GM15510 (cell line): ENCODE data around the gene GNAO1.

Source experiments
- POLR2A ChIP-seq: IDR thresholded peaks from 3 replicates; pipeline ENCODE4 v1.6.1; 2011; ENCODE audit warnings: borderline replicate concordance; ENCODE audit not compliant: insufficient read length; ENCODE audit errors: extremely low read depth

The GNAO1 gene

DNA sequence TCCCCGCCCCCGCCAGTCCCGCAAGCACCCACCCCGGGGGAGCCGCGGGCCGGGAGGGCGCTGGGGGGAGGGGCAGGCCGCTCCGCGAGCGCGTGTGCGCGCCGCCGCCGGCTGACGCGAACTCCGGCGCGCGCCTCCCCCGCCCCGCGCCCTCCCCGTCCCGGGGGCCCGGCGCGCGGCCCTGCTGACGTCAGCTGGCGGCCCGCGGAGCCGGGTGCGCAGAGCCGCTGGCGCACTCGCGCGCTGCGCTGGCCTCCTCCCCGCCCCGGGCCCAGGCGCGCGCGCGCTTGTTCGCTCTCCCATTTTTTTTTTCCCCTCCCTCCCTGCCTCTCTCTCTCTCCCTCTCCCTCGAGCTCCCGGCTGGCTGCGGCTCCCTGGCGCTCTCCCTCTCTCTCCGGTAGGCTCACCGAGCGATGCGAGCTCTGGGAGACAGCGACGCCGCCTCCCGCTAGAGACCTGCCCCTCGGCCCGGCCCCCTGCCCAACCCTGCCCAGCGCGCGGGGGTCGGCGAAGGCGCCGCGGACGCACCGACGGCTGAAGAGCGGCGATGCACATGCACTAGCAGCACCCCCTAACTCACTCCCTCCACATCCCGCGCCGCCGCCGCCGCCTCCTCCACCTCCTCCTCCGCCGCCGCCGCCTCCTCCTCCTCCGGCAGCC, at the start of gene GNAO1:
Gene GNAO1 (plus strand): TSS at position 334 of the 660 bp plus-strand sequence. CDS start 747 bp downstream, outside the sequence.
- TF ChIP-seq POLR2A, result no peak

- TF ChIP-seq POLR2A, result no peak
Measured at GRCh38 chr16:56143666-56144065, 47.6 kb upstream of the GNAO1 start.

DNA sequence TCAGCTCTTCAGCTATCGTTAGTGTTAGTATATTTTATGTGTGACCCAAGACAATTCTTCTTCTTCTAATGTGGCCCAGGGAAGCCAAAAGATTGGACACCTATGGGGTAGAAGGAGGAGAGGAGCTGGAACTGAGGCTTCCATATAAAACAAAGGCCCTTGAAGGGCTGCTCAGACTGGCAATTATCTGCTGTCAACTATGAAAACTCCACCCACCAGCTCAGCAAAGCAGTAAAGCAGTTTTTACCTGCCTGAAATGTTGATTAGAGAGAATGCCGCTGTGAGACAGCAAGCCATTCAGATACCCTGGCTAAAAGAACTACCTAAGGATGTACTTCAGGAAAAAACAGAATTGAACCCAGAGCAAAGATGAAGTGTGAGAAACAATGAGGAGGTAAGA, 45.9 kb upstream of the GNAO1 start:
- TF ChIP-seq POLR2A, result no peak

DNA sequence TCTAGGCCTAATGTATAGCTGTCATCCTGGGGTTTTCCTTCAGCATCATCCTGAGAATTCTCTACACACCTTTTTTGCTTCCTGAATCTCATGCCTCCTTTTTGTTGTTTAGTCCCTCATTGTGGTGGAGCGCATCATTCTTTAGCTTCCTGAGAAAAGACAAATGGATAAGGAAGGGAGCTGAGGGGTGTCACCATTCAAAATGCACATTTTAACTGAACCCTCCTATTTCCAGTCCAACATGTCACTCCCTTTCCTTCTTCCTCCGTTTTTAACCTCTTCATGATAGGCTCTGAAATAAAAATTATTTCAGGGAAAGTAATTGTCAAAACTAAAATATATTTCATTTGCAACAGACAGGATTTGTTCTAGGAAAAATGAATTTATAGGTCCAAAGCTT, 39.7 kb upstream of the GNAO1 start:
- TF ChIP-seq POLR2A, result no peak

DNA sequence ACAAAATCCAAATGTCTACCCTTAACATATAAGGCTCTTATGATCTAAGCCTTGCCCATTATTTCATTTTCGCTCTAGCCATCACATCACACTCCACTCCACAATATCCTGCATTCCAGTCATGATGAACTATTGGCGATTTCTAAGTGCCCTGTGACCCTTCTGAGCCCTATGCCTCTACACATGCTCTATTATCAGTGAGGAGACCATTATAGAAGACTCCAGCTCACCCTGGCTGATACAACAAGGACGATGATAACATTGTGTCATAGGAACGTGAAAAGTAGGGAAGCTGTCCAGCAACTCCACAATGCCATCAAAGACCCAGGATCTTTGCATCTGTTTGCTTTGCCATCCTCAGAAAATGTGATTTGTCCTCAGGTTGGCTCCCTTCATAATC, 29.6 kb upstream of the GNAO1 start:
- no peak for TF ChIP-seq POLR2A

- TF ChIP-seq POLR2A, result no peak
Measured at GRCh38 chr16:56163089-56163488, 28.2 kb upstream of the GNAO1 start.

GRCh38 chr16:56163938-56164337, 27.4 kb upstream of the GNAO1 start:
- TF ChIP-seq POLR2A, result no peak

GRCh38 chr16:56164636-56165035, 26.7 kb upstream of the GNAO1 start:
- TF ChIP-seq POLR2A, result no peak

GRCh38 chr16:56174411-56174810, 16.9 kb upstream of the GNAO1 start:
- TF ChIP-seq POLR2A, result no peak

- TF ChIP-seq POLR2A, result no peak
Measured at GRCh38 chr16:56181401-56181800, 9.9 kb upstream of the GNAO1 start.

- no peak for TF ChIP-seq POLR2A
Measured at GRCh38 chr16:56183266-56183665, 8.0 kb upstream of the GNAO1 start.

DNA sequence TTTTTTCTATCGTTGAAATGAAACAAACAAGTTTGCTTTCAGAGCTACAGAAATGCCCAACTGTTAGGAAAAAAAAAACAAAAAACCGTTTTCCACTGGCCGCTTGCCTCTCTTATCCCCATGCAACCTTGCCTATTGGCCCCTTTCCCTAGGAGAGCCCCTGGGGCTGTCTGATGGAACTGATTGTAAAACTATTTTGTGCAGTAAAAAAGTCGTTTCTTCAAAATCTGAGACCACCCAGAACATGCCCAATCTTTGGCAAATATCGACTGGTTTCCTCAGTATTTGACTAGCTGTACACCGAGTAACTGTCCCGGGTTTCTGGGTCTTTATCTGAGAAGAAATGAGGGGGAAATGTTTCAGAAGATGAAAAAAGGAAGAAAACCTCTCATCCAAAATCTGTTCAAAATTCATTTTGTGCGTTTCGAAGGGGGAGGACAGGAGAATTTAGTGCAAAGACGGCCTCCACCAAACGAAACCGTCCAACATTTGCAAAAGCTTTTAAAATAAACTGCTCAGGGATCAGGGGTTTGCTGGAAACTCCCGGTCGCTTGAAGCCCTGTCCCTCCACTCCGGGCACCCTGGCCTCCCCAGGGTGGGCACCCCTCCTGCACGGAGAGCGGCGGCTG, 1.1 kb upstream of the GNAO1 start:
- TF ChIP-seq POLR2A, result no peak

- no peak for TF ChIP-seq POLR2A
Measured at GRCh38 chr16:56190677-56191155, 573 bp upstream of the GNAO1 start.

DNA sequence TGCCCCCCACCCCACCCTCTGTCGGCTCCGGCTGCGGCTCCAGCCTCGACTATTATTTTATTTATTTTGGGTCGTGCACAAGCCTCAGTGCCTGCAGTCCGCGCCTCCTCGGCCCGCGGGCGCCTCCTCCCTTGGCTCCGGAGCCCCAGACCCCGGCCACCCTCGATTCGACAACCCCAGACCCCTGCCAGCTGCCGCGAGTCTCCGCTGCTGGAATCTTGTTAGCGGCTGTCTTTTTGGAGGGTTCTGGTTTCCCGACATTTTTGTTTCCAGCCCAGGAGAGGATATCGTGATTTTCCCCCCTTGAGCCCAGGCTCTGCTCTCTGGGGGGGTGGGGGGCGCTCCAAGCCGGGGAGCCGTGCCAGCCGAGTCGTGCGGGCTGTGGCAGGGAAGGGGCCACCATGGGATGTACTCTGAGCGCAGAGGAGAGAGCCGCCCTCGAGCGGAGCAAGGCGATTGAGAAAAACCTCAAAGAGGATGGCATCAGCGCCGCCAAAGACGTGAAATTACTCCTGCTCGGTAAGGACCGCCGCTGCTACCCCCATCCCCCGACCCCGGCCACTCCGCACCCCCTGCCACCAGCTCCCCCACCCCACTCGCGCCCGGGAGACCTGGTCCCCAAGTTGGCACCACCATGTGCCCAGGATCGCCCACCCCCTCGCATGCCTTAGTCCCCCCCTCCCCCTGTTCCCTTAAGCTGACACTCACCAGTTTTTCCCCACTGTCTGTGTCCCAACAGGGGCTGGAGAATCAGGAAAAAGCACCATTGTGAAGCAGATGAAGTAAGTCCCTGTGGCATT, 746 bp downstream of the GNAO1 start:
- TF ChIP-seq POLR2A, result no peak

GRCh38 chr16:56192635-56192945, 1.3 kb downstream of the GNAO1 start:
- TF ChIP-seq POLR2A, result no peak
